Duodenal mucosa (tissue), 2 donors: ENCODE measurements around the gene TLR8.

Experiments used
- H3K27ac ChIP-seq: one replicate; pipeline ENCODE4 v1.7.0; 2013; ENCODE audit warnings: low read depth, low read length
- H3K27me3 ChIP-seq, 2 donors: one replicate each; pipeline ENCODE4 v1.7.0; 2013; ENCODE audit warnings: low read length in 2 of 2, control low read depth in 1 of 2; ENCODE audit not compliant: insufficient read depth in 2 of 2, control insufficient read depth in 1 of 2
- H3K36me3 ChIP-seq, 2 donors: one replicate each; pipeline ENCODE4 v1.7.0; 2013; ENCODE audit warnings: low read length in 2 of 2, control low read depth in 1 of 2; ENCODE audit not compliant: insufficient read depth in 2 of 2, control insufficient read depth in 1 of 2
- H3K4me1 ChIP-seq, 2 donors: one replicate each; pipeline ENCODE4 v1.7.0; 2013; ENCODE audit warnings: low read length in 2 of 2, control low read depth in 1 of 2; ENCODE audit not compliant: insufficient read depth in 2 of 2, control insufficient read depth in 1 of 2
- H3K4me3 ChIP-seq, 2 donors: one replicate each; pipeline ENCODE4 v1.7.0; 2013; ENCODE audit warnings: low read length in 2 of 2, low read depth in 1 of 2
- H3K9ac ChIP-seq, 2 donors: one replicate each; pipeline ENCODE4 v1.7.0; 2013; ENCODE audit warnings: low read length in 2 of 2, low read depth in 1 of 2
- H3K9me3 ChIP-seq, 2 donors: one replicate each; pipeline ENCODE4 v1.7.0; 2013; ENCODE audit warnings: low read length in 2 of 2, control low read depth in 1 of 2; ENCODE audit not compliant: control insufficient read depth in 1 of 2

Gene TLR8

DNA sequence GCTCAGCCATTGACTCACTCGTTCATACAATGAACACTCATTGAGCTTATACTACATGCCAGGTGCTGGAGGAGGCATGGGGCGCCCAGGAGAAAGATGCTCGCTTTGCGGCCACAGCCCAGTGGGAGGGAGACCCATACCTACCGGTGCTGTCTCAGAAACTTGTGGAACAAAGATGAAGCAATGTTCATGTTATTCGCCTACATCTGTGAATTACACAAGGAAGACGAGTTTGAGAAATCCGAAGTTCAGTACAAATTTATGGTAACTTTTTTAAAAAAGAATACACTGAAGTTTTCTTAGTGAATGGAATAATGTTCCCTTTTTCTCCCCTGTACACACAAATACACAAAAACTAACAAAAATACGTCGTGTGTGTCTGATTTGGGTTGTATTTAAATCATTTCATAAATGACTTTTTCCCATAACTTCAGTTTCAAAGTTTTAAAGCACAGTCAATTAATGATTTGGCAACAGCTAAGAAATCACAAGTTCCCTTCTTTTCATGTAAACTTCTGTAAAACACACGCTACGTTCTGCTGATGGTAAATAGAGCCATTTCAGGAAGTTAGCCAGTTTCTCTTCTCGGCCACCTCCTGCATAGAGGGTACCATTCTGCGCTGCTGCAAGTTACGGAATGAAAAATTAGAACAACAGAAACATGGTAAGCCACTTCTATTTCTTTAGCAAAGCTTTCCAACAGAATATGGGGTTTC lies at the start of gene TLR8:
TSS of gene TLR8 (plus strand) at position 575 of the 716 bp plus-strand sequence. CDS start at position 662, 87 bp downstream.
- Histone ChIP-seq H3K4me1 (peaks cover 0 to 2% of the 10 kb centered on the region in 2 donors), H3K27me3 (no peaks in the 10 kb centered on the region), H3K9me3 (no peaks in the 10 kb centered on the region), H3K27ac (no peak within 1 kb of the TSS), H3K9ac (no peak within 1 kb of the TSS), H3K4me3 (no peak within 1 kb of the TSS), H3K36me3 (no peaks in the 10 kb centered on the region)

GRCh38 chrX:12865359-12865758 lies 41.1 kb upstream of the TLR8 start:
- no peak overlapping the region for H3K27ac ChIP-seq
- H3K36me3 ChIP-seq = no peaks in the 10 kb centered on the region
- no peak overlapping the region for H3K4me3 ChIP-seq
- no peaks in the 10 kb centered on the region for H3K9me3 ChIP-seq
- no peaks in the 10 kb centered on the region for H3K4me1 ChIP-seq
- no peak overlapping the region for H3K9ac ChIP-seq
- H3K27me3 ChIP-seq = no peaks in the 10 kb centered on the region

- Histone ChIP-seq H3K4me1 (no peaks in the 10 kb centered on the region), H3K9me3 (no peaks in the 10 kb centered on the region), H3K36me3 (no peaks in the 10 kb centered on the region), H3K4me3 (no peak within 1 kb of the TSS), H3K27ac (no peak within 1 kb of the TSS), H3K27me3 (no peaks in the 10 kb centered on the region), H3K9ac (no peak within 1 kb of the TSS)
Observed at GRCh38 chrX:12866451-12867377, 39.7 kb upstream of the TLR8 start, which contains the start of gene TLR7. Gene TLR7 (plus strand): TSS chrX:12867072. CDS start chrX:12867579, 507 bp downstream.

DNA sequence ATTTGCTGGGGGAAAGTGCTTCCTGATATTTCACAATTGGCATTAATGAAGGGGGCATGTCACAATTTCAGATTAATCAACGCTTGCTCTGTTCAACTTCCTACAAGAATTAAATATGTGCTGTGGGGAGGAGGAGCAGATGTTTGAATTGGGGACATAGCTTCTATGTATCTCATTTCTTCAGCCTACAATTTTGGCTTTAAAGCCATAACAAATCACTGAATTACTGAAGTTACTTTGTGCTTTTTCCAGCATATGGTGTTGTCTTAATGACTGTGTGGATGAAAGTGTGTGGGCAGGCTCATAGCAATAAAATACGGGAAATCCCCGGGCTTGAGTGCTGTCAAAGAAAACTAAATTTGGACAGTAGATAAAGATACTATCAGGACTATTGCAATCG lies 38.7 kb upstream of the TLR8 start:
- H3K36me3 ChIP-seq = no peaks in the 10 kb centered on the region
- no peak overlapping the region for H3K27ac ChIP-seq
- no peaks in the 10 kb centered on the region for H3K27me3 ChIP-seq
- no peaks in the 10 kb centered on the region for H3K4me1 ChIP-seq
- no peak overlapping the region for H3K9ac ChIP-seq
- no peak overlapping the region for H3K4me3 ChIP-seq
- H3K9me3 ChIP-seq = no peaks in the 10 kb centered on the region

GRCh38 chrX:12868747-12869146 lies 37.7 kb upstream of the TLR8 start:
- Histone ChIP-seq H3K9ac (no peak overlapping the region), H3K27ac (no peak overlapping the region), H3K9me3 (no peaks in the 10 kb centered on the region), H3K27me3 (no peaks in the 10 kb centered on the region), H3K4me3 (no peak overlapping the region), H3K36me3 (no peaks in the 10 kb centered on the region), H3K4me1 (no peaks in the 10 kb centered on the region)

- no peaks in the 10 kb centered on the region for H3K27me3 ChIP-seq
- no peaks in the 10 kb centered on the region for H3K36me3 ChIP-seq
- H3K9ac ChIP-seq = no peak overlapping the region
- no peaks in the 10 kb centered on the region for H3K4me1 ChIP-seq
- no peak overlapping the region for H3K27ac ChIP-seq
- H3K9me3 ChIP-seq = no peaks in the 10 kb centered on the region
- H3K4me3 ChIP-seq = no peak overlapping the region
Observed at GRCh38 chrX:12871257-12871656, 35.2 kb upstream of the TLR8 start.

DNA sequence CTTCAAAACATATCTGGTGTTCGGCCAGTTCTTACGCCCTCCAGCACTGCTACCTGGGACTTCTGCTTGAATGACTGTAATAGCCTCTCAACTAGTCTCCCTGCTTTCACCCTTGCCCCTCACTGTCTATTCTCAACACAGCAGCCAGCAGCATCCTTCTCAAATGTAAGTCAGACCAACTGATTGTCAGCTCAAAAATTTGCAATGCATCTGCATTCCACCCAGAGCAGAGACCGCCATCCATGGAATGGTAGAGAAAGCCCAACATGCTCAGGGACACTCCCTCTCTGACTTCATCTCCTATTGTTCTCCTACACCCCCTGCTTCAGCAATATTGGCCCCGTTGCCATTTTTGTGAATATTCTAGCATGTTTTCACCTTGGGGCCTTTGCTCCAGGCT lies 33.7 kb upstream of the TLR8 start:
- Histone ChIP-seq H3K36me3 (no peaks in the 10 kb centered on the region), H3K9ac (no peak overlapping the region), H3K27ac (no peak overlapping the region), H3K9me3 (no peaks in the 10 kb centered on the region), H3K27me3 (no peaks in the 10 kb centered on the region), H3K4me3 (no peak overlapping the region), H3K4me1 (no peaks in the 10 kb centered on the region)

DNA sequence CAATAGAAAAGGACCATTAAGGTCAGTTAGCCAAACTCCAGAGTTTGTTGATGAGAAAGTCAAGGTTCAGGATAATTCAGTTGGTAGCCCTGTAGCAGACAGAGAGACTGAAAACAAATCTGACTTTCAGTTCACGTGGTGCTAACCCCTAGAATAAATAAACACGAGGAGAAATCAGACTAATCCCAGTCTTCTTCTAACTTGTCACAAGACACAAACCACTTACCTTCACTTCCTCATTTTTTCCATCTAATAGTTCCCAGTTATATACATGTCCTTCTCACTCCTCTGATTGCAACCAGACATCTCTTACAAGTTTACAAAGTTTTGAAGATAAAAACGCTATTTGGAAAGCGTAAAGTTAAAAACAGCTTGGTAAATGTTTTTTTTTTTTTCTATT lies 31.8 kb upstream of the TLR8 start:
- Histone ChIP-seq H3K27ac (no peak overlapping the region), H3K4me1 (no peaks in the 10 kb centered on the region), H3K36me3 (no peaks in the 10 kb centered on the region), H3K9me3 (no peaks in the 10 kb centered on the region), H3K4me3 (no peak overlapping the region), H3K27me3 (no peaks in the 10 kb centered on the region), H3K9ac (no peak overlapping the region)

DNA sequence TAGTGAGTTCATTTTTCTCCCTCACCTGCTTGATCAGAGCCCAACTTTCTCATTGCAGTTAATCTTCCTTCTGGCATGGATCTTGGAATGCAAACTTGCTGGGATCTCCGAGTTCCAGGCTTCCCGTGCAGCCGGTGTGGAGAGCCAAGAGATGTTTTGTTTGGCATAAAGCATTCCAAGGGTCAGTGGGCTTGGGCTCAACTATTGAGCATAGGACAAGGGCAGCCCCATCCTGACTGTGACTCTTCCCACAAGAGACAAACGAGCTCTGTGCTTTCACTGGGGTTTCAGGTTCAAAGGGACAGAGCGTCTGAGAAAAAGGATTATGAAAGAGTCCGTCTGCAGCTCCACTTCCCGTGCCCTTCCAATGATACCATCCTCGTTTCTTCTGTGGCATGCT lies 29.0 kb upstream of the TLR8 start:
- no peak overlapping the region for H3K9ac ChIP-seq
- H3K27me3 ChIP-seq = no peaks in the 10 kb centered on the region
- no peaks in the 10 kb centered on the region for H3K9me3 ChIP-seq
- H3K4me1 ChIP-seq = no peaks in the 10 kb centered on the region
- no peak overlapping the region for H3K27ac ChIP-seq
- no peaks in the 10 kb centered on the region for H3K36me3 ChIP-seq
- no peak overlapping the region for H3K4me3 ChIP-seq

DNA sequence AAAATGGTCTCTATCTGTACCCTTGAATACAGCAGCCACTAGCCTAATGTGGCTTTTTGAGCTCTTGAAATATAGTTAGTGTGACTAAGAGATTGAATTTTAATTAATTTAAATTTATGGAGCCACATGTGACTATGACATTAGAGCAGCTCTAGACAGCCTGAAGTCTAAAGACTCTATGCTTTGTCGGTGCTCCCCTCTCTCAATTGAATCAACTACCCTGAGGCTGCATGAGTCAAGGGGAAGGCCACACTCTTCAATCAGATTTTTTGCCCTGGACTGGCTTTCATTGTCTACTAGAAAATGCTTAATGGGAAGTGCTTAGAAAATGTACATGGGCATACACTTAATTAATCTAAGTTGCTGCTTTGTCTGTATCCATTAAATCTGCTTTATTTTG lies 27.9 kb upstream of the TLR8 start:
- no peaks in the 10 kb centered on the region for H3K27me3 ChIP-seq
- no peak overlapping the region for H3K4me3 ChIP-seq
- H3K9me3 ChIP-seq = no peaks in the 10 kb centered on the region
- H3K4me1 ChIP-seq = no peaks in the 10 kb centered on the region
- no peak overlapping the region for H3K27ac ChIP-seq
- H3K9ac ChIP-seq = no peak overlapping the region
- no peaks in the 10 kb centered on the region for H3K36me3 ChIP-seq
